SH-SY5Y (cell line): Measurements from ENCODE around the gene NGEF.

ENCODE experiments used
- GATA2 ChIP-seq: IDR thresholded peaks from 2 replicates; pipeline ENCODE4 v1.6.1; 2011; ENCODE audit warnings: mild to moderate bottlenecking, low read depth, low read length
- GATA3 ChIP-seq: IDR thresholded peaks from 2 replicates; pipeline ENCODE4 v1.6.1; 2011; ENCODE audit warnings: low read depth, mild to moderate bottlenecking, low read length, moderate library complexity

GRCh38 chr2:232885264-232885961 is 127.6 kb downstream of the NGEF start:
- TF ChIP-seq GATA2 (no peak), GATA3 (no peak)
